CD1c-positive myeloid dendritic cell (primary cell): ENCODE measurements around the gene CASS4.
A peak's percentile ranks its signal among the peaks of the same experiment; 100 is the strongest.

Source experiments
- DNase-seq: peaks from one replicate; pipeline ENCODE4 v3.0.0-alpha.2; 2016; ENCODE audit errors: extremely low spot score

CASS4 gene

DNA sequence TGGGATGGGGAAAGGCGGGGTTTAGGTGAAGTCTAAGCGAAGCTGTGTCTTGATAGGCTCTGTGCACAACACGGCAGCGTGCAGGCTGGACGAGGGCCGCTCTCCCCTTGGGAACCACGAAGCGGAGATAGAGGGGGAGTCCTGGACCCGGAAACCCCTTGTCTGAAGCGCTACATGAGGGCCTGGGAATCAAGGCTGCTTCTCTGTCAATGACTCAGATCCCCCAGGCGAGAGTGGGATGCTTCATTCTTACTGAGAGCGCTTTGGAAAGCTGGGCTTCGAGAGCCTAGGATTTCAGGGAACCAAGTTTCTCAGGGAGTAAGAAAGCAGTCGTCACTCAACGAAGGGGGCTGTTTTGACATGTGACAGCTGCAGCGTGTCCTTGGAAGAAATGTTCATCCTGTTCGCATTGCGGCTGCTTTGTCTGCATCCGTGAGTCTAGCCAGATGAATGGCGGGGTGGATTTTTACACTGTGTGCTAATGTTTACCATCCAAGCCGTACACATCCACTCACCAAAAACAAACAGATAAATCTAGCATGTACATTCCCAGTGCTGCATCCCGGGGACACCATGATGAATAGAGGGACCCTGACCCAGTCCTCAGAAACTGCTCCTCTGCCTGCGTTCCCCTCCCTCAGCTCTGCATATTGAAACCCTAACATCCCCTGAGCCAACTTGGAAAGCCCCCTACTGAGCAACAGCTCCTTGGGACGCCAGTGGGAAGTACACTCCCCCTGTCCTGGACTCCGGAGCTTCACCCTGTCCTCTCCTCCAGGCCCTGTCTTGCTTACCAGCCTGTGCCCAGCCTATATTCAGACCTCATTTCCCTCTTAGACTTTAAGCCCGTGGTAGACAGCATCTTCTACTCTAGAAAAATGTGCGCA is 31.8 kb downstream of the CASS4 start:
- no peak for DNase-seq

DNA sequence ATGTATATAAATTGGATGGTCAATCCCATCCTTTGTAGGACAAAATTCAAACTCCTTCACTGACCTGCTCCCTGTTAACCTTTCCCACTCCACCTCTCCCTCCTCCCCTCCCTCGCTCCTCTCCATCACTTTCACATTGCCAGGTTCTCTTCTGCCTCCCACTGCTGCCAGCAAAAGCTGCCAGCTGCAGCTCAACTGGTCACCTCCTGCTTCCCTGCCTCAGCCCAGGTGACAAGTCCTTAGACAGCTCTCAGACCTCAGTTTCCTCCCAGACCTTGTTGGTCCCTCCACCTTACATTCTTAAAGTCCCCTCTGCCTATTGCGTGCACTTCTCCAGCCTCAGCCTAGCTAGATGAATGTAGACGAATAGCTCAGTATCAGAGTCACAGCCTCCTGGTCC is 33.1 kb downstream of the CASS4 start:
- DNase-seq: no peak

DNA sequence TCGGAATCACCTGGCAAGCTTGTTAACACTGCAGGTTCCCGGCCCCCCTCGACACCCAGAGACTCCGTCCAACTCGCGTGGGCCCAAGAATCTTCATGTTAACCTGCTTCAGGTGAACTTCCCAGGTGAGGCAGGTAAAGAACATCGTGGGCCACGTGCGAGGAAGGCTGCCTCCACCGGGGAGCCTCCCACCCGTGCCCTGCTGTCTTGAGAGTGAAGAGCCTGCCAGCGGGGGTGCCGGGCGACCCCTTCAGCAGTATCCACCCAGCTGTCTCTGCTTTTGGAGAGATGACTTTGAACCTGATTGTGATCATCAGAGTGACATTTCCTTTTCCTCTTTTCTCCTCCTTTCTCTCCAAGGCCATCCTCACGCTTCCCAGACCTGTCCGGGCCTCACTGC is 33.5 kb downstream of the CASS4 start:
- DNase-seq: no peak

DNA sequence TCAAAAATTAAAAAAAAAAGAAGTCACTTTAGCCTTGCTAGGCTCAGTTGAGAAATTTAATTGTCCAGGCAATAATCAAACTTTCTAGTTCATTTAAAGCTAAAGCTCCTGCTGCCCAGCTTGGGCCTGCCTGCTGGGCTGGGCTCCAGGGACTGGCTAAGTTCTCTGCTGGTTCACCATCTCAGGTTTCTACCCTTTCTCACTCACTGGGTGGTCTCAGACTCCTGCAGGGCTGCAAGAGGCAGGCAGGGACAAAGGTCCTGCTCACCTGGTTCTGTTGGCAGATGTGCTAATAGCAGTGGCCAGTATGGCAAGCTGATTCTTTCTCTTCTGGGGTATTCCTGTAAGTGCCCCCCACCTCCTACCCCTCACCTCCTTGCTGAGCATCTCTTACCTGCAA is 35.2 kb downstream of the CASS4 start:
- no peak for DNase-seq

DNA sequence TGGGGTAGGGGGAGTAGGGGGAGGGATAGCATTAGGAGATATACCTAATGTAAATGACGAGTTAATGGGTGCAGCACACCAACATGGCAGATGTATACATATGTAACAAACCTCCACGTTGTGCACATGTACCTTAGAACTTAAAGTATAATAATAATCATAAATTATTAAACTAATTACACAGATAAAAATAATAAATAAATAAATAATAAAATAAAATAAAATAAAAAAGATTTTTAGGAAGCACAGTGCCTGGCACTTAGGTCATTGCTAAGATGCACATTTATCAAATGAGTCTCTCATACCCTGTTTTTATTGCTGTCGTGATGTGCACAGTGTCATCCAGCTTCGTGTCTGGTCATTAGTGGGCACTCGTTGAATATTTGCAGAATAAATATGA is 37.4 kb downstream of the CASS4 start:
- no peak for DNase-seq

DNA sequence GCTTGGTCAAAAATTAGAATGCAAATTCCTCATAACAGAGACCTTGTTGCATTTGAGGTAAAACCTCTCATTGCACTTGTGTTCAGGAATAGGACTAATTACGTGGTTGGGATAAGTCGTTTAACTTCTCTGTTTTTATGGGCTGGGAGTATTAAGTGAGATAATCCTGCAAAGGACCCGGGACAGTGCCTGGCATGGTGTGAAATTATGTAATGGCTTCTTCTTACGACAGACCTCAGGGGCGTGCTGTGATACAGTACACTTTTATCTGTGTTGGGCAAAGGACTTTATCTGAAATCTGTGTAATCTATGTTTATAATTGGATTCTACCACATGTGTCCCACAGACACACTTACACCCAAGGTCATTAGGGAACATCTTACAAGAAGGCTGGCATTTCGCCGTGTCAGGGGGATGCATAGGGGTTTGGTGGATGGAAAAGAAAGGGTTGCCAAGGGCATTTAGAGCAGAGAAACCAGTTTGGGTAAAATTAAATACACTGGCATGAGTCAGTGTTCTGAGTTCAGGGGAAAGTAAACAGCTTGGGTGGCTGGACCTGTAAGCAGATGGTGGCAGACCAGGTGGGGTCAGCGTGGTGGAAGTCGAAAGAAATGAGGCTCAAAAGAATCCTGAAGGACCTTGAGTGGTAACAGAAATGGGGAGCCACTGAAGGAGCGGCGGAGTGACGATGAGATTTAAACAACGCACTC is 39.2 kb downstream of the CASS4 start:
- DNase-seq: no peak

DNA sequence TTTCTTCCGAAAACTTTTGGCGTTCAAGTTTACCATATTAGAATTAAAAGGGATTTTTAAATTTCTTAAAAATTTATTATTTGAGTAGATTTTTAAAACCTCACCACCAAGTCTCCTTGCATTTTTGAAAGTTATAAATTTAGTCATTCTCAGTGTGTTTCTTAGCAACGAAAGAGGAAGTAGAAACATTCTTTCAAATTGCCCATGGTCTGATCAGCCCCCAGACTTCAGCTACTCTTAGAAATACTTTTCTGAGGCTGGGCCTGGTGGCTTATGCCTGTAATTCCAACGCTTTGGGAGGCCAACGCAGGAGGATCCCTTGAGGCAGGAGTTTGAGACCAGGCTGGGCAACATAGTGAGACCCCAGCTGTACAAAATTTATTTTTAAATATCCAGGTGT is 41.3 kb downstream of the CASS4 start:
- DNase-seq: peak; percentile 77

DNA sequence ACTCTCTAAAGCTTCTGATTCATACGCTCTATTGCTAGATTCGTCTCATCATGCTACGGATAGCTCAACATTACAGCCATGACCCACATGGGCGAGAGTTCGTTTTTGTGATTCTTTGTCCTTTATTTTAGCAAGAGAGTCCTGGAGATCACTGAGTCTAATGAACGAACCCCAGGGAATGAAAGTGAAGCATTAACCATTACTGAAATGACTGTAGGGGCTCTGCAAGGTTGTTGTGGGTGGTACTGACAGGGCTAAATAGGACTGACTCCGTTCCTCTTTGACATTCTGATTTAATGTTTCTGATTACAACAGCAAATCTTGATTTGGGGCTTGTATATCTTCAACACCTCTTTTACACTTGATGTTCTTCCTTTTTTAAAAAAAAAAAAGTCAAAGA is 42.7 kb downstream of the CASS4 start:
- DNase-seq: peak; percentile 72

DNA sequence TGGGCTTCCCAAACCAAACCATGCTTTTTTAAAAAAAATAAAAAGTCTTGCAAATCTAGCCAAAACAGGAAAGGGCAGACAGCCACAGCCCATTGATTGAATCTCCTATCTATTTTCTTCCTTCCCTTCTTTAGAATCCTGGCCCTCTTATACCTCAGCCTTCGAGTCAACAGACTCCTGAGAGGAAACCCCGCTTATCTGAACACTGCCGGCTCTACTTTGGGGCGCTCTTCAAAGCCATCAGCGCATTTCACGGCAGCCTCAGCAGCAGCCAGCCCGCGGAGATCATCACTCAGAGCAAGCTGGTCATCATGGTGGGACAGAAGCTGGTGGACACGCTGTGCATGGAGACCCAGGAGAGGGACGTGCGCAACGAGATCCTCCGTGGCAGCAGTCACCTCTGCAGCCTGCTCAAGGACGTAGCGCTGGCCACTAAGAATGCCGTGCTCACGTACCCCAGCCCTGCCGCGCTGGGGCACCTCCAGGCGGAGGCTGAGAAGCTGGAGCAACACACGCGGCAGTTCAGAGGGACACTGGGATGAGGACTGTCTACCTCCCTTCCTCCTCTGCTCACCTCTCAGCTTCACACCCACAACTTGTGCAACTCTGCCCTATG is 46.3 kb downstream of the CASS4 start:
- no peak for DNase-seq

DNA sequence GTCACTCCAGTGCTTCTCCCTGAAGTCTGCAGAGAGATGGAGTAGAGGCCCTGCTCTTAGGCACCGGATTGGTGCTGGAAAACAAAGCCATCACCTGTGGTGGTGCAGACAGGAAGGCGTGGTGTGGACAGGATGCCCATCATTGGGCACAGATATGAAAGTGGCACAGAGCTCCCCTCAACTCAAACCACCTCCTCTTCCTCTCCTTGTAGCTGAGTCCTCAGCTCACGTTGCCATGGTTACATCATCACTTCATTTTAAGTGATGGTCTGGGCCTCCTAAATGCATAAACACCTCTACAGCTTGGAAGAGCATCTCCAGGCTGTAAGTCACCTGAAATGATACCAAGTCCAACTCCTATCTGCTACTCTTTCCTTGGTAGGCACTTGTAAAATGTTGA is 48.4 kb downstream of the CASS4 start:
- DNase-seq: peak; percentile 22

DNA sequence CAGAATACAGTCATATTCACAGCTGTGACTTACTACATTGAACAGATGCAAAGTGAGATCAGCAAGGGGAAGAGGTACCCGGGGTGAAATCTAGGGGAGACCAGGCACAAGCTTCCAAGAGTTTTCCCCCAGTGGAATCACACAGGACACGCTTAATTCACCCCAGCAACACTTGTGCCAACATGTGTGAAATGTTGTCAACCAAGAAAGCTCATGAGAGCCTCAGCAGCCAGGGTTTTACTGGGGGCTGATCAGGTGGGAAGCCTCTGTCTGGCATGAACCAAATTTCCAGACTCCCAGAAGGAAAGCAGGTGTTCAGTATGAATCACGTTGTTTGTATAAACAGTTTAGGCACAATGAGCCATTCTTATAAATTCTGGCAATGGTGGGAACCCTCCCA is 49.5 kb downstream of the CASS4 start:
- no peak for DNase-seq

DNA sequence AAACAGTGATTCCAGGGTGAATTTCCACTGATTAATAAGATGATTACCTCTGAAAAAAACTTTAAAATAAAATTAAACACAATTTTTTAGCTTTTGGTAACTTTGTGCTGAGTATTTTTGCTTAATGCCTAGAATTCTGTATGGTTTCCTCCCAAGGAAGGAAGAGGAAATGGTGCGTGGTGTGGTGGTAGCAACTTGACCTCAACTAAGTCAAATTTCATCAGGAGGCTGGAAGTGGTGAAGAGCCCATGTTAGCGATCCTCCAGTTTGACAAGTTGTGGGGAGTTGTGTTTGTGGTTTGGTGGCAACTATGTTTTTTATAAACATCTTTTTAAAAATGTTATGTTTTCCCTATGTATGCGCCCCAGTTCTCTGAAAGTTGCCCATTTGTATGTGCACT is 51.4 kb downstream of the CASS4 start:
- peak; percentile 50 for DNase-seq

DNA sequence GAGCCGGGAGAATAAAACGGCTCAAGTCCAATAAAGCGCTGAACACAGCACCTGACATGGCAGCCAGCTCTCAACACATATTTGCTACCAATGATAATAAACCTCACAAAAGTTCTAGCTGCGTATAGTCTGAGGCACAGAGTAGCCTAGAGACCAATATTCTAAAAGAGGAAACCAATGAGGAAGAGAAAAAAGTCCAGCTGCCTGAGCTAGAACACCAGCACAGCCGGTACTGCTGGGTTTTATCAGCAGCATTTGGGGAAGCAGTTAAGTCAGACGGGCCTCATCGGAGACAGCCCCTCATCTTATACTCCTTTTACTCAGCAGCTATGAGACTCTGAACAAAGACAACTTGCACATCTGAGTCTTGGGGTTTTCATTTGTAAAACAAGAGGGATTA is 53.9 kb downstream of the CASS4 start:
- DNase-seq: peak; percentile 83

DNA sequence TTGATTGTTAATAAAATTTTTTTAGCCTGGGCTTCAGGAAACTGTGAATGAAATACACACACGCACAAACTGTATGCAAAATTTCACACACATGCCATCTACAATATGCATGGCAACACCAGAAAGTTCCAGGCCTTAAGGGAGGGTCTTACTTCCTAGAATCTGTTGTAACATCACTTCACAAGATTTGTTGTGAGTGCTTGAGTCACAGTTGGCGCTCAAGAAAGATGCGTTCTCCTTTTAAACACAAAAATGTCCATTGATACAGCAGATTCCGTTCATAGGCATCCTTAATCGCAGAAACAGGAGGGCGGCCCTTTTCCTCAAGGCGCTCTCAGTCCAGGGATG is 55.9 kb downstream of the CASS4 start:
- DNase-seq: no peak

DNA sequence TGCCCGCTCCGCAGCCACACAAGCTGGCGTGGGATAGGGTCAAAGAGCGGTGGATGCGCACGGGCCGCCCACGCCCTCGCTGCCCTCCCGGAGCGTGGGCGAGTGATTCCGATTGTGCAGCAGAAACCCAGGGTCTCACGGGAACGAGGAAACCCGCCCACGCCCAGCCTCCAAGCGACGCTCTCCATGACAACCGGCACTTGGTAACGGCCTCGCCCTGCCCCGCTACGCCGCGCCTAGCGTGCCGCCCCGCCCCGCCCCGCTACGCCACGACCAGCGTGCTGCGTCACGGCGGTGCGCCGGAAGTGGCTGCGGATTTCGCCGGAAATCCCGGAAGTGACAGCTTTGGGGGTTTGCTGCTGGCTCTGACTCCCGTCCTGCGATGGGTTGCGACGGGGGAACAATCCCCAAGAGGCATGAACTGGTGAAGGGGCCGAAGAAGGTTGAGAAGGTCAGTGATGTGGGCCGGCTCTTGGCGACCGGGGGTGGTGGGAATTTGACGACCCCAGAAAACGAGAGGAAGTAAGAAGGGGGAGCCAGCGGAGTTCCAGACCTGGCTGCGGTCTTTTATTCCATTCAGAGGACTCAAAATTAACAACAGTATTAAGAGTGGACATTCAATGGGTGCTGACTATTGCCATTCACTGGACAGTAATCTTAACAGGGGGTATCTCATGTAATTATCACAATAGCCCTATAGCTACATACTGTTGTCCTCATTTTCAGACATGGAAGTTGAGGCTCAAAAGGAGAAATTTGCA is 56.4 kb downstream of the CASS4 start, which contains the start of gene RTF2:
Gene RTF2, plus strand, starts transcription at position 312 of the 761 bp plus-strand sequence. Its CDS starts 71 bp downstream, at position 383.
- DNase-seq: peak; percentile 100

DNA sequence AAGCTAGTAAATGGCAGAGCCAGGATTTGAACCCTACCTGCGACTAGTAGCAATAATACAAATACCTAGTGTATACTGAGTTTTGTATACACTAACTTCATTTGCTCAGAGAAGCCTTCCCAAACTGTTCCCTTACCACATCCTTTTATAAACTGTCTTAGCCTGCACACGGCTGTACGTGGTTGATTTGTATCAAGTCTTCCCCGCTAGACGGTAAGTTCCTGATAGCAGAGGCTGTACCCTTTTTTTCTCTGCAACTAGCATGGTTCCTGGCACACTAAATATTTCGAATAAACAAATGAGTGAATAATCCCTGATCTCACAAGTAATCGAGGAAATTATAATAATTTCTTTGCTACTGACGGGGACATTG is 57.0 kb downstream of the CASS4 start:
- peak; percentile 16 for DNase-seq

DNA sequence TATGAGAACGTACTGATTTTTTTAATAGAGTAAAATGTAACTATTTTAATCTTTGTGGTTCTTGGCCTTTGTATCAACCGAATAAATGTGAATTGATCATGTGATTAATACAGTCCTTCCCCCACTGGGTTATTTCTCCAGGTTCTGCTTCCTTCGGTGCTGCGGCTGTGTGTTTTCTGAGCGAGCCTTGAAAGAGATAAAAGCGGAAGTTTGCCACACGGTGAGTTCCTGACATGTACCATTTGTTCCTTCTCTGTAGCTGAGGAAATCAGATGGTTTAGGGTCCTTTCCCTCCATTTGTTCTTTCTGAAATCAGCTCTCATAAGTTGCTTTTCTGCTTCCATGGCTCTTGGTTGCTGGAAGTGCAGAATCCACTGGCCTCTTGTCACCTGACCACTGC is 71.9 kb downstream of the CASS4 start:
- peak; percentile 66 for DNase-seq

DNA sequence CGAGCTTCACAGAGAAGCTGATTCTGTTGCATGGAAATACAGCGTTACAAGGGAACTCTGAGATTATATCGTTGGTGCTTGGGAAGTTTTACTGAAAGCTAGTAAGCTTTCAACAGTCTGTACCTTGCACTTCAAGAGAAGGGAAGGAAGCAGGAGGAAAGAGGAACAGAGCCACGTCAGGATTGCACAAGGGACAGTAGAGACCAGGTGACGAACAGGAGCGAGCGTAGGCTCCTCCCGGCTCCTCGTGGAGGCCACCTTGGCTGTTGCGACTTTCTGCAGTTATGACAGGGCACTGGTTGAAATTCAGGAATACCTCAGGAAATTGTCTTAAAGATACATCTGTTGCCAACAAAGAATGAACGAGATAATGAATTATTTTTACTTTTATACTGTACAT is 75.2 kb downstream of the CASS4 start:
- peak; percentile 45 for DNase-seq

DNA sequence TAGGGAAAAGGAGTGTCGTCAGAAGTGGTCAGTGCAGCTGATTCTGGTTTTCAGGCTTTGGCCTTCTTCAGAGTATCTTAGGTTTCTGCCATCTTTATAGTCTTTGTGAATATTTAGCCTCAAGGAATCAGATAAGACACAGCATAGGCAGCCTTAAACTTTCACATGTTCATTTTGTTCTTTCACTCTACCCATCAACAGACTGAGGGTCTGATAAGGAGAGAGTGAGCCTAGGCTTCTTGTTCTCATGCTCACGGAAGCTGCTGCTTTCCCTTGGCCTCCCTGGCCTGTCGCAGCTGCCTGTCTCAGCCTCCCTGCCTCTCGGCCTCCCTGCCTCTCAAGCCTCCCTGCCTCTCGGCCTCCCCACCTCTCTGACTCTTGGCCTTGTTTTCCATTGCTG is 76.5 kb downstream of the CASS4 start:
- no peak for DNase-seq

DNA sequence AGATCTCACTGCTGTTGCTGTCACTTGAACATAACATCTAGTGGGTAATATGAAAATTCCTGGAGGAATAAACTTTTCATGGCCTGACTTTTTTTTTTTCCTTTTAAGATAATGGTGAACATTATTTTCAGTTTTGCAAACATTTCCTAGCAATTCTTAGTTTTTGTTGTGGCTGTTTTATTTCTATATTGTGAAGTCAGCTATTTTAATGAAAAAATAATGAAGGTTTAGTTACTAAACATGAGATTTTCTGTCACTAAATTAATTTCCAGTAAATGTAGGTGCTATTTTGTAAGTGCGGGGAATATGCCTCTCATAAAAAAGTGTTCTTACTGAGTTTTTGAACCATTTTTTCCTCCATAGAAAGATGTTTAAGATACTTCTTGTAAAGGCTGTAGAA is 89.1 kb downstream of the CASS4 start:
- no peak for DNase-seq

DNA sequence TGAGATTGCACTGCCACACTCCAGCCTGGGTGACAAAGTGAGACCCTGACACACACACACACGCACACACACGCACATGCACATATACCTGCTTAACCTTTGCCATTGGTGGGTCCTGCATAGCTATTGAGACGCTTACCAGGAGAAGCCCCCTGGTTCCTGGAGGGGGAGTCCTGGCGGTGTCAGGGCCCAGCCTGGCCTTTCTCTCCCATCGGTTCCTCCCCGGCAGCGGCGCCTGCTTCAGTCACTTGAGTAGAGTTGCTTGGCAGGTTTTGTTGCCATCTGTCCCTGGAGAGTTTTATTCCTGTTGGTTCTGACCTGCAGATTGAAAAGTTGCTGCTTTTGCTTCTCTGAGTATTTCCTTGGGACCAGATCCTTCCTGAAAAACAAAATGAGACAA is 91.9 kb downstream of the CASS4 start:
- DNase-seq: no peak

DNA sequence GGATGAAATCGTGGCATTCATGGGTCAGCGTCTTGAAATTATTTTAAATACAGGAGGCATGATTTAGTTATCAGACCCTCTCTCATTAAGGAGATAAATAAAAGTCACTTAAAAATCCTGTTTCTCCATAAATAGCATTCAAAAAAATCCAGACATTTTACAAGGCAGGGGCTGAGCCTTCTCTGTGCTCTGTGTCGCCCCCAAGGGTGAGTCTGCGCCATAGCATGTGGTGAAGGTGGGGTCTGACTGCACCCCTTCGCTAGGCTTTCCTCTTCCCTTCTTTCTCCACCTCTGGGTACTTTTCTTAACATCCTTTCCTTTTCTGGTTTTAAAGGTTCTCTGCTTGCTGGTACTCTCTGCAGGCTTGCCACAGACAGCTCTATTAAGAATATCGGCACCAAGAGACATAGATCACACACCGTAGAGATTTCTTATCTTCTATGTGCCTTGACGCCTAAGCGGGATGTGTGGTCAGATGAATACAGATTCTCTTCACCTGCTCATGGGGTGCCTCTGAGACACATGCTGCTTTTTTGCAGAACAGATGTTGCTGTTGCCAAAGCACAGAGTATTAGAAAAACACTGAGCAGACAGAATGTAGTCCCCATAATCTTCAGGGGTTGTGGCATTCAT is 92.4 kb downstream of the CASS4 start:
- no peak for DNase-seq
